ENCODE measurements around the gene PAQR7.

DNA sequence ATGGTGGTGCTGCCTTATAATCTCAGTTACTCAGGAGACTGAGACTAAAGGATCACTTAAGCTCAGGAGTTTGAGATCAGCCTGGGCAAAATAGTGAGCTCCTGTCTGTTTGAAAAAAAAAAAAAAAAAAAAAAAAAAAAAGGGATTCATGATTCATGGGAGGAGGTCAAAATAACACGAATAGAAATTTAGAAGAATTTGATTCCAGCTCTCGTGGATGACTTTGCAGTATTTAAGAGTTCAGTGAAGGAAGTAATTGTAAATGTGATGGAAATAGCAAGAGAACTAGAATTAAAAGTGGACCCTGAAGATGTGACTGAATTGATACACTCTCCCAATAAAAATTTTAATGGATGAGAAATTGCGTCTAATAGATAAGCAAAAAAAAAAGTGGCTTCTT lies 32.0 kb downstream of the PAQR7 start:
- TF ChIP-seq EZH2phosphoT487 (IDR thresholded peaks at IDR 0.05; ENCODE audit: borderline replicate concordance, low read depth, low read length), result no peak
- TF ChIP-seq, protein P1, sequence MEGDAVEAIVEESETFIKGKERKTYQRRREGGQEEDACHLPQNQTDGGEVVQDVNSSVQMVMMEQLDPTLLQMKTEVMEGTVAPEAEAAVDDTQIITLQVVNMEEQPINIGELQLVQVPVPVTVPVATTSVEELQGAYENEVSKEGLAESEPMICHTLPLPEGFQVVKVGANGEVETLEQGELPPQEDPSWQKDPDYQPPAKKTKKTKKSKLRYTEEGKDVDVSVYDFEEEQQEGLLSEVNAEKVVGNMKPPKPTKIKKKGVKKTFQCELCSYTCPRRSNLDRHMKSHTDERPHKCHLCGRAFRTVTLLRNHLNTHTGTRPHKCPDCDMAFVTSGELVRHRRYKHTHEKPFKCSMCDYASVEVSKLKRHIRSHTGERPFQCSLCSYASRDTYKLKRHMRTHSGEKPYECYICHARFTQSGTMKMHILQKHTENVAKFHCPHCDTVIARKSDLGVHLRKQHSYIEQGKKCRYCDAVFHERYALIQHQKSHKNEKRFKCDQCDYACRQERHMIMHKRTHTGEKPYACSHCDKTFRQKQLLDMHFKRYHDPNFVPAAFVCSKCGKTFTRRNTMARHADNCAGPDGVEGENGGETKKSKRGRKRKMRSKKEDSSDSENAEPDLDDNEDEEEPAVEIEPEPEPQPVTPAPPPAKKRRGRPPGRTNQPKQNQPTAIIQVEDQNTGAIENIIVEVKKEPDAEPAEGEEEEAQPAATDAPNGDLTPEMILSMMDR (conservative IDR thresholded peaks at IDR 0.05; ENCODE audit: low read length), result no peak

All from OCI-LY7 (cell line).